Naive thymus-derived CD4-positive, alpha-beta T cell (primary cell): ENCODE results near the gene CCDC174. TPM values are rescaled to one million over a fixed set of nuclear protein-coding genes. Genes with fewer than 3 reads are reported as not detected.

Experiments
- ATAC-seq: fragments of 150-1000 bp; cut with Tn5 transposase; 2 replicates; pipeline ENCODE4 v1.10.0; 2021; ENCODE audit warnings: mild to moderate bottlenecking, moderate library complexity
- CTCF ChIA-PET: fragments of 350-600 bp; sonication (Branson Sonifier 250); formaldehyde crosslinking; loops from one replicate; lab custom pipeline; 2021; ENCODE audit warnings: antibody characterized with exemption; lab: Charles Lee
- POLR2A ChIA-PET: fragments of 350-600 bp; sonication (Branson Sonifier 250); formaldehyde crosslinking; loops from one replicate; lab custom pipeline; 2021; ENCODE audit warnings: antibody characterized with exemption, inconsistent platforms; lab: Charles Lee
- DNase-seq, 9 donors: peaks; one replicate each; pipeline versions ENCODE4 v3.0.0 to v3.0.0-alpha.2; 2020 to 2022; ENCODE audit warnings: mixed read lengths in 1 of 9
- H3K27ac ChIP-seq: one replicate; pipeline ENCODE4 v1.7.0; 2013; ENCODE audit warnings: mild to moderate bottlenecking, low read depth, low read length, moderate library complexity
- H3K27me3 ChIP-seq, 2 donors: one replicate each; pipeline ENCODE4 v1.7.0; 2013; ENCODE audit warnings: low read length in 2 of 2, mild to moderate bottlenecking in 2 of 2, moderate library complexity in 2 of 2; ENCODE audit not compliant: control insufficient read depth in 2 of 2, insufficient read depth in 2 of 2
- H3K36me3 ChIP-seq, 3 experiments: 1 replicate in 2 of 3; 2 replicates in 1 of 3; pipeline ENCODE4 v1.7.0; 2013; ENCODE audit warnings: low read length in 3 of 3, mild to moderate bottlenecking in 3 of 3, moderate library complexity in 1 of 3; ENCODE audit not compliant: insufficient read depth in 3 of 3, control insufficient read depth in 2 of 3
- H3K4me1 ChIP-seq, 2 donors: one replicate each; pipeline ENCODE4 v1.7.0; 2013; ENCODE audit warnings: low read length in 2 of 2, mild to moderate bottlenecking in 2 of 2, moderate library complexity in 1 of 2; ENCODE audit not compliant: control insufficient read depth in 2 of 2, insufficient read depth in 2 of 2
- H3K4me3 ChIP-seq: 2 replicates; pipeline ENCODE4 v1.7.0; 2013; ENCODE audit warnings: mild to moderate bottlenecking, low read length
- H3K9me3 ChIP-seq, 3 experiments: 1 replicate in 2 of 3; 2 replicates in 1 of 3; pipeline ENCODE4 v1.7.0; 2013; ENCODE audit warnings: low read length in 3 of 3; ENCODE audit not compliant: control insufficient read depth in 2 of 3
- H3K27ac Mint-ChIP-seq, 9 donors: one replicate each; pipeline ENCODE4 v1.8.0; 2020 to 2022; ENCODE audit warnings: mixed read lengths in 9 of 9, mild to moderate bottlenecking in 8 of 9, moderate library complexity in 5 of 9, inconsistent platforms in 2 of 9
- H3K27me3 Mint-ChIP-seq, 5 donors: one replicate each; pipeline ENCODE4 v1.8.0; 2021 to 2022; ENCODE audit warnings: mixed read lengths in 5 of 5, mild to moderate bottlenecking in 1 of 5
- H3K36me3 Mint-ChIP-seq, 5 donors: one replicate each; pipeline ENCODE4 v1.8.0; 2020 to 2022; ENCODE audit warnings: mixed read lengths in 5 of 5, mild to moderate bottlenecking in 3 of 5, inconsistent platforms in 1 of 5
- H3K4me1 Mint-ChIP-seq, 7 donors: one replicate each; pipeline ENCODE4 v1.8.0; 2020 to 2022; ENCODE audit warnings: mixed read lengths in 7 of 7, mild to moderate bottlenecking in 3 of 7, inconsistent platforms in 1 of 7
- H3K4me3 Mint-ChIP-seq, 10 donors: one replicate each; pipeline ENCODE4 v1.8.0; 2020 to 2022; ENCODE audit warnings: mild to moderate bottlenecking in 10 of 10, mixed read lengths in 10 of 10, moderate library complexity in 6 of 10, inconsistent platforms in 2 of 10
- H3K9me3 Mint-ChIP-seq, 11 donors: one replicate each; pipeline ENCODE4 v1.8.0; 2020 to 2022; ENCODE audit warnings: mixed read lengths in 11 of 11, mild to moderate bottlenecking in 4 of 11, inconsistent platforms in 1 of 11, moderate library complexity in 1 of 11
- intact Hi-C, 2 donors: fragments of 100-400 bp; cut with micrococcal nuclease; formaldehyde crosslinking; loops; one replicate each; pipeline ENCODE4 v1.15.1; 2023
- polyA plus RNA-seq, 2 donors: library from polyadenylated mRNA; unstranded; fragments of 300-500 nt; fragmentation: Illumina TruSeq; gene quantifications; one replicate each; pipeline ENCODE4 v1.2.3, GENCODE V29; 2021
- total RNA-seq, 6 experiments: library from RNA in 5 of 6; stranded (reverse) in 5 of 6; gene quantifications; 1 replicate in 5 of 6; 2 replicates in 1 of 6; pipeline ENCODE4 v1.2.3 and lab custom pipeline; 2021 to 2026

The CCDC174 gene
- total and polyA plus RNA-seq, 7 experiments from 2014 or later: 18.3 to 59.2 (median 25.1) TPM

DNA sequence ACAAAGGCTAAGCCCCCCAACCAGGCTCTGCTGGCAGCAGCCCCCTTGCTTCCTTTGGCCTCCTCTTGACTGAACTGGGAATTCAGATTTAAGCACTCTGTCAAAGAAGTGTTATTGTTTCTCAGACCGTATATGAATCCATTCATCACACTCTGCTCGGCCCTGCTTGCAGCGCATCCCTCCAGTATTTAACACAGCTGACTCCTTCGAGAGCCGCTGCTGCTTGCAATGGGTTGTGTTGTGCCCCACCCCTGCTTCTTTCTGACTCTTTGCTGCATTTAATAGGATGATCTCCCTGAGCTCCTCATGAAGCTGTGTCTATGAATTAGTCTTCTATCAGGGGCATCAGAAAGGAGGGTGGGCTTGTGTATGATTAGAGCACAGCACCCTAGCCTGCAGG is 54.5 kb downstream of the CCDC174 start:
- intact Hi-C loops: no loop called here
- no peak for ATAC-seq
- Histone ChIP-seq H3K36me3 (no peaks in the 10 kb centered on the region), H3K27ac (no peak overlapping the region), H3K27me3 (no peaks in the 10 kb centered on the region), H3K9me3 (no peaks in the 10 kb centered on the region), H3K4me1 (no peaks in the 10 kb centered on the region), H3K4me3 (no peak overlapping the region)
- Mint-ChIP-seq H3K4me3 (no peak overlapping the region), H3K36me3 (peaks cover 0 to 45% (median 10%) of the 10 kb centered on the region in 5 donors), H3K4me1 (no peaks in the 10 kb centered on the region), H3K9me3 (peaks cover 0 to 4% (median 0%) of the 10 kb centered on the region in 11 donors), H3K27me3 (no peaks in the 10 kb centered on the region), H3K27ac (no peak overlapping the region)
- ChIA-PET CTCF (no interaction called here), POLR2A (no interaction called here)
- no peak for DNase-seq

DNA sequence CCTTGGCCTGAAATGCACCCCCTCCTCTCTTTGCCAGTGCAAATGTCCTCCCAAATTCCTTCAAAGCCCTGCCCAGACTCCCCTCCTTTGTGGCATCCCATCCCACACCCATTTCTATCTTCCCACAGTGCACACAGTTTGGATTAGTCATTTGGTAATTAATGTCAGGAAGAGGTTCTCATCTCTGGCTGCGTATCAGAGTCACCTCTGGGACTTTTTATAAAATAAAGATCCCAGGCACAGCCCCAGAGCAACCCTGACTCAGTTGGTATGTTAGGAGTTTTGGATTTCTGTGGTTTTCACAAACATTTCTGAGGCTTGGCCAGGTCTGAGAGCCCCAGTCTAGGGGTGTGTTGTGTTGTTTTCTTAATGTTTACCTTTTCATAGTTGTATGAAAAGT is 65.0 kb downstream of the CCDC174 start:
- Histone ChIP-seq H3K27ac (no peak overlapping the region), H3K4me3 (no peak overlapping the region), H3K4me1 (no peaks in the 10 kb centered on the region), H3K27me3 (no peaks in the 10 kb centered on the region), H3K9me3 (peaks cover 0 to 6% (median 0%) of the 10 kb centered on the region in 3 experiments), H3K36me3 (no peaks in the 10 kb centered on the region)
- CTCF ChIA-PET: no interaction called here
- intact Hi-C loops: no loop called here
- Mint-ChIP-seq H3K27me3 (peaks cover 0 to 8% (median 0%) of the 10 kb centered on the region in 5 donors), H3K9me3 (peaks cover 0 to 19% (median 10%) of the 10 kb centered on the region in 11 donors), H3K4me3 (no peak overlapping the region), H3K36me3 (peaks cover 4 to 34% (median 20%) of the 10 kb centered on the region in 5 donors), H3K27ac (no peak overlapping the region), H3K4me1 (no peaks in the 10 kb centered on the region)
- POLR2A ChIA-PET: no interaction called here
- no peak for ATAC-seq
- no peak for DNase-seq

DNA sequence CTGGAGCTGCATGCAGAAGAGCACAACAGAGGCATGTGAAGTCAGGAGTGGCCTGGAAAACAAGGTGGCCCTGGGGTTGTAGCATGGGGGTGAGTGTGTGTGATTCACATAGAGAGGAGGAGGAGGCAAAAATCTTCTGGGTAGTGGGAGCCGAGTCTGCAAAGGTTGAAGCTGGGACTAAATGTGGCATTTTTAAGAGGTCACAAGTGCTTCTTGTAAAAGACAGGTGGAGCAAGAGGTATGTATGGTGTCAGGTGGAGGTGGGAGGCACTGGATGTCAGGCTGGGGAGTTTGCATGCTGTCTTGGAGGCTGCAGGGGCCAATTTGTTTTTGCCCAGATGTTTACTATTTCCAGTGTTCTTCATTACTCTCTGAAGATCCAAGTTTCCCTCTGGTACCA is 65.7 kb downstream of the CCDC174 start:
- H3K4me3 Mint-ChIP-seq: no peak overlapping the region
- no peaks in the 10 kb centered on the region for H3K4me1 Mint-ChIP-seq
- H3K9me3 ChIP-seq: peaks cover 0 to 6% (median 0%) of the 10 kb centered on the region in 3 experiments
- no peak overlapping the region for H3K4me3 ChIP-seq
- ChIA-PET POLR2A (no interaction called here), CTCF (no interaction called here)
- intact Hi-C loops: no loop called here
- DNase-seq (no peak), ATAC-seq (no peak)
- peaks cover 0 to 14% (median 8%) of the 10 kb centered on the region in 11 donors for H3K9me3 Mint-ChIP-seq
- no peak overlapping the region for H3K27ac Mint-ChIP-seq
- H3K27ac ChIP-seq: no peak overlapping the region
- no peaks in the 10 kb centered on the region for H3K4me1 ChIP-seq
- H3K36me3 Mint-ChIP-seq: peaks cover 0 to 35% (median 20%) of the 10 kb centered on the region in 5 donors
- peaks cover 0 to 8% (median 0%) of the 10 kb centered on the region in 5 donors for H3K27me3 Mint-ChIP-seq
- no peaks in the 10 kb centered on the region for H3K36me3 ChIP-seq
- no peaks in the 10 kb centered on the region for H3K27me3 ChIP-seq

DNA sequence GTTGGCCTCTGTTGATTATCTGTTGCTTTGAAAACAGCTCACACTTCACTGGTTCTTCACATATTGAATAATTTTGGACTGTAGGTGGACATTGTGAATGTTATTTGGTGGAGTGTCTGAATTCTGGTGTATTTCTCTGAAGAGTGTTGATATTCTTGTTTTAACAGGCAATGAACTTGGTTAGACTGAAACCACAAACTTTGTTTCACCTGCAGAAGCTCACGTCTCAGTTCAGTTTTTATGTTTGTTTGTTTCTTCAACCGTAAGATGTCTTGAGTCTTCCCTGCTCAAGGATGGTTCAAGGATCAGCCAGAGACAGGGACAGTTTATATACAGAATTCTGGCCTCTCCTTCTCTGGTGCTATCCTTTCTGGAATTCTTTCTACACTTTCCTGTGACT is 67.0 kb downstream of the CCDC174 start:
- Histone ChIP-seq H3K4me1 (no peaks in the 10 kb centered on the region), H3K36me3 (no peaks in the 10 kb centered on the region), H3K27me3 (no peaks in the 10 kb centered on the region), H3K4me3 (no peak overlapping the region), H3K27ac (no peak overlapping the region), H3K9me3 (peaks cover 0 to under 1% (median 0%) of the 10 kb centered on the region in 3 experiments)
- peaks cover 0 to 4% (median 0%) of the 10 kb centered on the region in 11 donors for H3K9me3 Mint-ChIP-seq
- ChIA-PET POLR2A (no interaction called here), CTCF (no interaction called here)
- intact Hi-C loops: no loop called here
- no peak overlapping the region for H3K27ac Mint-ChIP-seq
- peaks cover 0 to 27% (median 8%) of the 10 kb centered on the region in 5 donors for H3K36me3 Mint-ChIP-seq
- no peak overlapping the region for H3K4me3 Mint-ChIP-seq
- H3K27me3 Mint-ChIP-seq: peaks cover 0 to 8% (median 0%) of the 10 kb centered on the region in 5 donors
- DNase-seq: no peak
- H3K4me1 Mint-ChIP-seq: no peaks in the 10 kb centered on the region
- no peak for ATAC-seq

DNA sequence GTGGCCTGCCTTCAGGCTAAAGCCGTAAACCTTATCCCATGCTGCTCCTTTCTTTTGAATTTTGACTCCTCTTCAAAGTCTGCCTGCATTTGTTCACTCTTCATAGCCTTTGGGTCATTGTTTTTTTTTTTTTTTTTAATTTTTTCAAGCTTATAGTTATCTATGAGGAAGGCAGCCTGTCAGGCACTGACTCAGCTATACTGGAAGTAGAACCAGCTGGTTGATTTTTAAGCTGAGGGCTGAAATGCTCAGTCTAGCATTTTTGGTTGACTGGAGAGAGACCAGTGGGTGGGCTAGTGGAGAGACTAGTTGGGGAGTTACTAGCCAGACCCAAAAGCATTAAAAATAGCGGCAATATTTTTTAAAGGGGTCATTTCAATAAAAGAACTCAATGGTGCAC is 67.4 kb downstream of the CCDC174 start:
- Histone ChIP-seq H3K9me3 (no peaks in the 10 kb centered on the region), H3K4me3 (no peak overlapping the region), H3K4me1 (no peaks in the 10 kb centered on the region), H3K36me3 (no peaks in the 10 kb centered on the region), H3K27me3 (no peaks in the 10 kb centered on the region), H3K27ac (no peak overlapping the region)
- ATAC-seq (no peak), DNase-seq (no peak)
- Mint-ChIP-seq H3K27ac (no peak overlapping the region), H3K4me1 (no peaks in the 10 kb centered on the region), H3K27me3 (peaks cover 0 to 8% (median 0%) of the 10 kb centered on the region in 5 donors), H3K9me3 (peaks cover 0 to 2% (median 0%) of the 10 kb centered on the region in 11 donors), H3K36me3 (peaks cover 0 to 25% (median 6%) of the 10 kb centered on the region in 5 donors), H3K4me3 (no peak overlapping the region)
- intact Hi-C loops: no loop called here
- ChIA-PET CTCF (no interaction called here), POLR2A (interaction anchor here (0.6 kb wide), 1 partner anchor 14 kb away, joined by 4 read pairs; no protein-coding TSS in a partner anchor)

DNA sequence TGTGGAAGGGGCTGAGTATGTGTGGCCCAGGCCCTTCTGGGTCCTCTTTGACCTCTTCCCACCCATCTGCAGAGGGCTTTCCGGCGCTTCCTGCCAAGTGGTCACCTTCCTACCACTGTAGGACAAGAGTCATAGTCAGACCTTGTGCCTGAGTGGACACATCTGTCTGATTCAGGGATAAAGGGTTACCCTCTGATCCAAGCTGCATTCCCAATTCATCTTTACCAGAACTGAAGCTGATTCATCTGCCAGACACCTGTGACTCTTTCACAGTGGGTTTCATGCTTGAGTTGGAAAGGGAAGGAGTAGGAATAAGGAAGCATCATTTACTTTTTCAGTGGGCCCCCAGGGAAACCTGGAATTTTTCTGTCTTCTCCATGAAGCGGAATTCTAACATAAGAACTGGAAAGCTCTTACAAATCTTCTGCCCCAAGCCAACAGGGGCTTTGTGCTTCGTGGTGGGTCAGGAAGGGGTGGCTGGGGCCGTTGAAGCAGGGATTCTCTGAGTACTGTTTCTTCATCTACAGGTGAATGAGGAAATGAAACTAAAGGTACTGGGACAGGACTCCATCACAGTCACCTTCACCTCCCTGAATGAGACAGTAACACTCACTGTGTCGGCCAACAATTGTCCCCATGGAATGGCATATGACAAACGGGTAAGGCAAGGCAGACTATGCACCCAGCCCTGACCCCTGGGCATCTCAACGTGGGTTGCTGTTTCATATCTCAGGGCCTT is 69.7 kb downstream of the CCDC174 start:
- no peaks in the 10 kb centered on the region for H3K36me3 ChIP-seq
- Mint-ChIP-seq H3K27ac (no peak overlapping the region), H3K4me3 (no peak overlapping the region), H3K27me3 (peaks cover 0 to 8% (median 0%) of the 10 kb centered on the region in 5 donors), H3K9me3 (no peaks in the 10 kb centered on the region), H3K4me1 (no peaks in the 10 kb centered on the region), H3K36me3 (peaks cover 0 to 16% (median 6%) of the 10 kb centered on the region in 5 donors)
- H3K4me1 ChIP-seq: no peaks in the 10 kb centered on the region
- H3K27ac ChIP-seq: no peak overlapping the region
- no peak overlapping the region for H3K4me3 ChIP-seq
- H3K9me3 ChIP-seq: no peaks in the 10 kb centered on the region
- ATAC-seq (no peak), DNase-seq (no peak)
- intact Hi-C loops: no loop called here
- H3K27me3 ChIP-seq: no peaks in the 10 kb centered on the region
- ChIA-PET POLR2A (no interaction called here), CTCF (no interaction called here)
